Sciatic nerve (tissue), 2 donors: ENCODE measurements around the gene ID2. TPM values are rescaled to one million over a fixed set of nuclear protein-coding genes. Genes with fewer than 3 reads are reported as not detected.
"Not testable (repeated sequence)": the region's sequence is repeated elsewhere in the genome, so short reads cannot be mapped to it uniquely, and the experiment has no call there.

Experiments
- ATAC-seq: fragments of 200-7000 bp; cut with Tn5 transposase; one replicate; pipeline ENCODE4 v1.9.1; 2020; ENCODE audit warnings: mild to moderate bottlenecking, moderate library complexity
- DNase-seq: peaks from one replicate; pipeline ENCODE4 v3.0.0-alpha.2; 2020; ENCODE audit warnings: low spot score
- intact Hi-C: fragments of 100-400 bp; cut with DNase I; formaldehyde crosslinking; loops from one replicate; pipeline ENCODE4 v1.14.2; 2022
- total RNA-seq: library from RNA; stranded (reverse); fragmentation: NEBNext Ultra II Directional; extraction: Animal tissue kit (Norgen Biotek cat#: 25700); gene quantifications from one replicate; pipeline ENCODE4 v1.2.1, GENCODE V29; 2021
- donor health status: DM: no; HTN: no; CAD: no.
- donor health status: DM: no; HTN: no; CAD: no.

Gene ID2
- total RNA-seq, 1 donor from 2014 or later = 95.8 TPM

DNA sequence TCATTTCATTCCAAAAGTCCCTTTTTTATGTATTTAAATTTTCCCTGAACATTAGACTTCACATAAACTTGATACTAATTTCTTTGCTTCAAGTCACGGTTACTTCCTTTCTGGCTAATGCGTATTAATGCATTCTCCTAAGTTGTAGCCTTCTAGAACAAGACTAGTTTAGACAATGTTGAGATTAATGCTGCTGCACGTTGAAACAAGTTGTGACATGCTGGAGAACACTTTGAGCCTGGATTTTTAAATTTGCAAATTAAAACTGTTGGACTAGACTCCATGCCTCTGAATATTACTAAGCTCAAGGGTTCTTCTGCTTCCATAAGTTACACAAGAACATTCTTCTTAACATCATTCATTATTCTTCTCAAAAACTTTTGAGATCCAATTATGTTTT is 29.1 kb downstream of the ID2 start:
- DNase-seq (no peak), ATAC-seq (no peak)
- intact Hi-C loops = no loop called here

DNA sequence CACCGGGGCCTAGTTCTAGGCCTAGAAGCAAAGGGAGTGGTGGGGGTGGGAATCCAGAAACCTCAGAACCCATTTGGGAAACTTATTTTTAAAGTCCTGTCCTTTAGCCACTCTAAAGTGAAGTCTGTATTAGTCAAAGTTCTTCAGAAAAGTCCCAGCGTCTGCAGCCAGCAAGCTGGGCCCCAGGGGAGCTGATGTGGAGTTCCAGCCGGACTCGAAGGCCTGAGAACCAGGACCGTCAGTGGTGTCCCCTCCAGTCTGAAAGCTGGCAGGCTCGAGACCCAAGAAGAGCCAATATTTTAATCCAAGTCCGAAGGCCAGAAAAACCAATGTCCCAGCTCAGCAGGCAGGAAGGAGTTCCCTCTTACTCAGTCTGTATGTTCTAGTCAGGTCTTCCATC is 32.4 kb downstream of the ID2 start:
- ATAC-seq (no peak), DNase-seq (no peak)
- intact Hi-C loops = no loop called here

DNA sequence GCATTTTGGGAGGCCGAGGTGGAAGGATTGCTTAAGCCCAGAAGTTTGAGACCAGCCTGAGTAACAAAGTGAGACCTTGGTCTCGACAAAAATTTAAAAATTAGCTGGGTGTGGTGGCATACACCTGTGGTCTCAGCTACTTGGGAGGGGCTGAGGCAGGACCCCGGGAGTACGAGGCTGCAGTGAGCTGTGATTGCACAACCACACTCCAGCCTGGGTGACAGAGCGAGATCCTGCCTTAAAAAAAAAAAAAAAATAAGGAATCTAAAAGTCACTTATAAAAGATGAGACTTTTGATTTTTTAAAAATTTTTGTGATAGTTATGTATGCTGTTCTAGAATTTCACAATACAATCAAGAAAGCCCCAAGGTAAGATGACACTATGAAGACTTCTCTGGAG is 33.1 kb downstream of the ID2 start:
- ATAC-seq = no peak
- no peak for DNase-seq
- intact Hi-C loops = no loop called here

DNA sequence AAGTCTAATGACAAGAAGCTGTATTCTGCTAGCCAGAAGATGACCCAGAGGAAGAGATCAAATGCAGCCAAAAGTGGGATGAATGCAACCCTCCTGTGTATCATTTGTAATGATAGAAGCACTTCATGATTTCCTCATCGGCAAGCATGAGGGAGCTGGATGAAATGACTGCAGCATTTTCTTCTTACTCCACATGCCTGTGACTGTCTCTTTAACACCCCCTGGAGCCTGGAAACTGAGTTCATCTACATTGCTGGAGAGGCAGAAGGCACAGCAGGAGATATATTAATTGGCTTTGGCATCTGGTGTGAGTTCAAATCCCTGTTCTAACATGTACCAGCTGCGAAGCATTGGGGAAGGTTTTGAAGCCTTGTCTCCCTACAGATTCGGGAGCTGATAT is 37.7 kb downstream of the ID2 start:
- intact Hi-C loops = no loop called here
- DNase-seq = no peak
- peak; percentile 57 for ATAC-seq

DNA sequence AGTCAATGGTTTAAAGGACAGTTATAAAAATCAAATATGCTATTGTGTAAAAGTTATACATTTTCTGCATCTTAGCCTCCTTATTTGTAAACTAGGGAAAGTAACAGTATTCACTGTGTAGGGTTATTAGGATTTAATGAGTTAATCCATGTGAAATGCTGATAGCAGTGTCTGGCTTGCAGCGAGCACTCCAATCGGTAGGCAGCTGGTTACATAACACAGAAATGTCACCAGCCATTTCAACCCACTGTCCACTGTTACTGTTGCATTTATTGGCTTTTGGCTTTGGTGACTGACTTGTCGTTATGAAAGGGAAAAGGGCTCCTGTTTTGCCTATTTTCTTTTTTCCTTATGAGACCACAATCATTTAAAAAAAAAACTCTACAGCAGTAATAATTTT is 38.9 kb downstream of the ID2 start:
- intact Hi-C loops = no loop called here
- no peak for DNase-seq
- no peak for ATAC-seq

DNA sequence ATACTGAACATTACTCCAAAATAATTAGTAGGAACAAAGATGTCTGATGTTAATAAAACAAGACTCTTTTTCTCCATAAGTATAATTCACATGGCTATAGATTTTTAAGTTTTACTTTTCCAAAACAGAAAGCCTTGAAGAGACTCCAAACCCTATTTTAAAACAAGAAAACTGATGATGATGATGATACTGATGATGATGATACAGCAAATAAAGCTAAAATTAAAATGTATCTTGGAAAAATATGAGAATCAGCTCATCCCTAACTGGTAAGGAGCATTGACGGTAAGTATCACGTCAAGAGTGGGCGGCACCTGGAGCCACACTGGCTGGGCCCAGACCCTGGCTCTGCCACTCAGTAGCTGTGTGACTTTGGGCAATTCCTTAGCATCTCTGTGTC is 39.6 kb downstream of the ID2 start:
- no peak for ATAC-seq
- DNase-seq = no peak
- intact Hi-C loops = no loop called here

DNA sequence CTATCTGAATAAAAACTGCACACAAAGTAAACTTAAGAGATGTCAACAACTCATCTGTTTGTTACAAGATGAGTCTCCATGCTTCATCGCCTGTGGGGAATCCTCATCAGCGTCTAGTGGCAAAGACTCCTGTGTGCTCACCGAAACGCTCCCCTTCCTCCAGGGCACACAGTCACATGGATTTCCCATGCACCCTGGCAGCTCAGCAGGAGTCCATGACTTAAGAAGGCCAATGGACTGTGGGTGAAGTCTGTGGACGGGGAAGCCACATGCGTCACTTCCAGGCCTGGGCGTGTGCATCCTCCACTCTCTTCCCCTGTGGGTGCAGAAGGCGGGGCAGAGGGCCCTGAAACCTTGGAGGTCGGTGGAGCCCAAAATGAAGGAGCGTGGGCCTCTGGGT is 41.1 kb downstream of the ID2 start:
- ATAC-seq = no peak
- intact Hi-C loops = no loop called here

DNA sequence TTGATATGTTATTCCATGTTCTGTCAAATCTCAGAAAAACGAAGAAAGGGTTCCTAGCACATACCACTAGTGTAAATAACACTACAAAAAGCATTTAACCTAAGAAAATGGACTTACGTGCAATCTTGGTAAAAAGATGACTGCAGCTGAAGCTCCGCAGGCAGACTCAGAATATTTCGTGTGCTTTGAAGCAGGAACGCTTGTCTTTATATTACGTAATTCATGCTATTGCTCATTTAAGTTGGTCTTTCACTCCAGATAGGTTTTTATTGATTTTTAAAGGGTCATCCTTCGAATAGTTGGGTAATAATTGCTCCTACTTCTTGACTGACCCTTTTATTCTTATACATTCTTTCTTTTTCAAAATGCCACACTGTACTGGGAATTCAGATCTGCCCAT is 44.0 kb downstream of the ID2 start:
- ATAC-seq = no peak
- intact Hi-C loops = no loop called here
- DNase-seq = no peak

More for the DNA sequence above, 41.1 kb downstream of the ID2 start:
- no peak for DNase-seq

DNA sequence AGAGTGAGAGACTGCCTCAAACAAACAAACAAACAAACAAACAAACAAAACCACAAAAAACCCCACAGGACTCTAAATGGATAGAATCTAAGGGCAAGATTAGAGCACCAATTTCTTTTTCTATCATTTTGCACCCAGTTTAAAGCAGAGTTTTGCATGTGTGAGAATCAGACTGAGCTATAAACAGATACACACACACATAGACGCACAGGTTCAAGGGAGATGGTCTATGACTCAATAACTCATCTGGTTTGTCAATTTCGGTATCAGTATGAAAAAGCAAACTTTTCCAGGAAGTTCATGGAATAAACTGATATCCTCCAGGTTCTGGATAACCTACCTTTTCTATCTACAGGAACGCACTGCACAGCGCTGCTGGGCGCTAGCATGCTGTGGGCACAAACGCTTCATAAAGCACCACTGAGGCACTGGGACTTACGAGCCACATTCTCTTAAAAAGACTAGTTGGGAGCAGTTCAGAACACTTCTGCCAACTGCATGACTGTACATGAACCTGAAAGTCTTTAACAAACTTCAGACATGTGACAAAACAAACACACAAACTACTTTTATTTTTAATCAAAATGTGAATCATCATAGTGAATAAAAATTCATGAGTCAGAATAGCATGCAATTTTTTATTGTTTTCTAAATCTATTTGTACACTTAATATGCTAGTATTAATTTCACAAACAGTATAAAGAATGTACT is 46.6 kb downstream of the ID2 start:
- DNase-seq = no peak
- intact Hi-C loops = no loop called here
- ATAC-seq = no peak

DNA sequence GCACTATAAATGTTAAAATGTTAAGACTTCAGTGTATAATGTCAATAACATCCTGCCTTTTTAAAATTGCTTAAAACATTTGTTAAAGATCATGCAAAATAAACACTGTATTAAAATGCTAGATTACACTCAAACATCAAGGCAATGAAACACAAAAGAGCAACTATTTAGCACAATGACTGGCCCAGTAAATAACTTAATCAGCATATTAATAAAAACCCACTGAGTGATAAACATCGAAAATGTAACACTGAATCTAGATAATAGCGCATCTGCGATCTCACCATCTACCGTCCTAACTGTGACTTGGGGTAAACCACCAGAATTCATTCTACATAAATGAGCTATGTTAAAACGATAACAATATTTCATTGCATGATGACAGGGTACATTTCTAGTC is 47.2 kb downstream of the ID2 start:
- intact Hi-C loops, DNase-seq, ATAC-seq: not testable (repeated sequence)

DNA sequence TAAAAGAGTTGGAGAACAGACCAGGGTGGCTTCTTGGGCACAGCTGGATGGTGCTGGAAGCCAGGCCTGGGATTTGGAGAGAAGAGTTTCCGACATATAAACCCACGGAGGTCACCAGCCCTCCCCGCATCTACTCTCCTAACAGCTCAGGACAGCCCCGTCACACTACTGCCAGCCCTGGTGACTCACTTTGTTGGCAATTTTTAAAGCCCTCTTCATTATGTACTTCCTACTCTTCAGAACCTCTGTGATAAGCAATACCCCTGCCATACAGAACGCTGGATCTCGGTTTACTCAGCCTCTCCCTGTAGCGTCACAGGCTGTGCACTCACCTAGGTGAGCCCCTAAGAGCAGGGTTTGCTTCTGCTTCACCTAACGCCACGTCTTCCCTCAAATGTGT is 48.1 kb downstream of the ID2 start:
- no peak for ATAC-seq
- no peak for DNase-seq
- intact Hi-C loops = no loop called here

DNA sequence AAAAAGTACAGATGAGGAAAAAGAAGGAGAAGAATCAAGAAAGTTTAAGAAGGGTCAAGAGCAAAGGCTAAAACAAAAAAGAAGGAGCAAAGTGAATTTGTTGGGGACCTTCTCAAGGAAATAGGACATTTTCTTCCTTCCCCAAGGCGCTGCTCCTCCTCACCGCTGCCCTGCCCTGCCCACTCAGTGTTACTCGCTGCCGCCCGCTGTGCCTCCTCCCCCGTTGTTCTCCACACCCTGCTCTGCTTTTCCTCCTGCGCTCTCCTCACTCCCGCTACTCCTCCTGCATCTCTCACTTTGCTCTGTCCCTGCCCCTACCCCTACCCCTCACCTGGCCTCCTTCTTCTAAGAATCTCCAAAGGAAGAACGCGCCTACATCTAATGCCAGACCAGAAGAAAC is 50.7 kb downstream of the ID2 start:
- intact Hi-C loops = no loop called here
- no peak for DNase-seq
- no peak for ATAC-seq

Other genes starting within 250 kb of the ID2 start
- gene KIDINS220, start 155.6 kb downstream of the ID2 start, total RNA-seq = 91.6 TPM